ENCODE measurements around the gene NFATC3.
A peak's percentile ranks its signal among the peaks of the same experiment; 100 is the strongest.
"Not testable (repeated sequence)": the region's sequence is repeated elsewhere in the genome, so short reads cannot be mapped to it uniquely, and the experiment has no call there.

The NFATC3 gene

DNA sequence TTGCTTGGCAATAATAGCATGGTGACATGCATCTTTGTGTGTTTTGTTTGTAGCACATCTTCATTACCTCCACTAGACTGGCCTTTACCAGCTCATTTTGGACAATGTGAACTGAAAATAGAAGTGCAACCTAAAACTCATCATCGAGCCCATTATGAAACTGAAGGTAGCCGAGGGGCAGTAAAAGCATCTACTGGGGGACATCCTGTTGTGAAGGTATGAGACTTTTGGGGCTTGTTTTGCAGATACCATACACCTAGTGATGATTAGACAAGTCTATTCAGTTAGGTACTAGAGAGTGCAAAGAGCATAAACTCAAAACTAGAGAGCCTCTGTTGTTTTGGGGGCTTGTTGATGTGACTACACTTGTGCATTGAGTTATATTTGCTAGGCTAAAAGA is 41.2 kb downstream of the NFATC3 start:
- no peak for DNase-seq

DNA sequence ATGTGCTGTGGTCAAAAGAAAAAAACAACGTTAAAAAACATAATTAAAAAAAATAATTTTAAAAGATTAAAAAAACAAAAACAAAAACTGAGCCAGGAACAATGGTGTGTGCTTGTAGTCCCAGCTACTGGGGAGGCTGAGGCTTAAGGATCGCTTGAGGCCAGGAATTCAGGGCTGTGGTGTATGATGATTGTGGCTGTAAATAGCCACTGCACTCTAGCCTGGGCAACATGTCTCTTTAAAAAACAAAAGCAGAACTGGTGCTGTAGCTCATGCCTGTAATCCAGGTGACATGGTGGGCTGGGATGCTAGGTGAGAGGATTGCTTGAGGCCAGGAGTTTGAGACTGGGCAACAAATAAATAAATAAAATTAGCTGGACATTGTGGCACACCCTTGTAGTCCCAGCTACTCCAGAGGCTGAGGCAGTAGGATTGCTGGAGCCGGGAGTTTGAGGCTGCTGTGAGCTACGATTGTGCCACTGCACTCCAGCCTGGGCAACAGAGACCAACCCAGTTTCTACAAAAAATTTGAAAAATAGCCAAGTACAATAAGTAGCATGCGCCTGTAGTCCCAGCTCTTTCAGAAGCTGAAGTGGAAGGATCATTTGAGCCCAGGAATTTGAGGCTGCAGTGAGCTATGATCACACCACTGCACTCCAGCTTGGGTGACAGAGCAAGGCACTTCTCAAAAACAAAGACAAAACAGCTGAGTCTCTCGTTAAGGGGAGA is 43.6 kb downstream of the NFATC3 start:
- no peak for DNase-seq

DNA sequence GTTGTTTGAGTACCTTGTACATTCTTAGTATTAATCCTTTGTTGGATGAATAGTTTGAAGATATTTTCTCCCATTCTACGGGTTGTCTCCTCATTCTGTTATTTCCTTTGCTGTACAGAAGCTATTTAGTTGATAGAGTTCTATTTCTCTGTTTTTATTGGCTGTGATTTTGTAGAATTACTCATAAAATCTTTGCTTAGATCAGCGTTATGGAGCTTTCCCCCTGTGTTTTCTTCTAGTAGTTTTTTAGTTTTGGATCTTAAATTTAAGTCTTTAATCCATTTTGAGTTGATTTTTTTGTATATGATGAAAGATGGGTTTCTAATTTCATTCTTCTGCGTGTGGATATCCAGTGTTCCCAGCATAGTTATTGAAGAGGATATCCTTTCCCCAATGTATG is 45.4 kb downstream of the NFATC3 start:
- DNase-seq, result no peak

DNA sequence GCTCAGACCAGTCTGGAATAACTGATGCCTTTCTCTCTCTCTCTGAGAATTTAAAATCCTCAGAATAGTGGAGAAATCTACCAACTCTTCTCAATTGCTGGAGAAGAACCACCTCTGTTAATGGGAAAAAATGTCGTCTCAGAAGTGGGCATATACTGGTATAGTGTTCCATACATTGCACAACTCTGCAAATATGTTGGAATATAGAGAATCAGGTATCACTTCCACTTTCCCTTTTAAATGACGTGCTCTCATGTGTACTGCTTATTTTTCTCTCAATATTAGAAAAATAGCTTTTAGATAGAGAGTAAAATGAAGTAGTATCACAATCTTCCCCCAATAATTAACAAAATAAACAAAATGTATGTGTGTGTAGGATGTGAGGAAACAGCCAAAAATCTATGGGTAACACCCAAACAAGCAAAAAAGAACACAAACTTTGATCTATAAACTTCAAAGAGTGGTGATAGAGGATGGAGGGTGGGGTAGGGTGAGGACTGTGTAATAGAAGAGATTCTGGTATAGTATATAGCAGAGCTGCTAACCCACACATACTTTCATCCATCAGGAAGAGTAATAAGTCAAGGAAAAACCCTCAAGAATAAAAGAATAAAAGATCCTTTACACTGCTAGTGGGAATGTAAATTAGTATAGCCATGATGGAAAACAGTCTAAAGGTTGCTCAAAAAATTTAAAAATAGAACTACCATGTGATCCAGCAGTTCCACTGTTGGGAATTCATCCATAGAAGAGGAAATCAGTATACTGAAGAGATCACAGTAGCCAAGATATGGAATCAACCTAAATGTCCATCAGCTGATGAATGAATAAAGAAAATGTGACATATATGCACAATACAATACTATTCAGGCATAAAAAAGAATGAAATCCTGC is 46.9 kb downstream of the NFATC3 start:
- DNase-seq, result no peak

DNA sequence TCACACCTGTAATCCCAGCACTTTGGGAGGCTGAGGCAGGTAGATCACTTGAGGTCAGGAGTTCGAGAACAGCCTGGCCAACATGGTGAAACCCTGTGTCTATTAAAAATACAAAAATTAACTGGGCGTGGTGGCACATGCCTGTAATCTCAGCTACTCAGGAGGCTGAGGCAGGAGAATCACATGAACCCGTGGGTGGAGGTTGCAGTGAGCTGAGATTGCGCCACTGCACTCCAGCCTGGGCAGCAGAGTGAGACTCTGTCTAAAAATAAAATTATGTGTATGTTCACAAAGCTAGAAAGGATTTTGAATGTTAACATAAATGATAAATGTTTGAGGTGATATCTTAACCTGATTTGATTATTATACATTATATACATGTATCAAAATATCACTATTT is 47.8 kb downstream of the NFATC3 start:
- DNase-seq, result not testable (repeated sequence)

DNA sequence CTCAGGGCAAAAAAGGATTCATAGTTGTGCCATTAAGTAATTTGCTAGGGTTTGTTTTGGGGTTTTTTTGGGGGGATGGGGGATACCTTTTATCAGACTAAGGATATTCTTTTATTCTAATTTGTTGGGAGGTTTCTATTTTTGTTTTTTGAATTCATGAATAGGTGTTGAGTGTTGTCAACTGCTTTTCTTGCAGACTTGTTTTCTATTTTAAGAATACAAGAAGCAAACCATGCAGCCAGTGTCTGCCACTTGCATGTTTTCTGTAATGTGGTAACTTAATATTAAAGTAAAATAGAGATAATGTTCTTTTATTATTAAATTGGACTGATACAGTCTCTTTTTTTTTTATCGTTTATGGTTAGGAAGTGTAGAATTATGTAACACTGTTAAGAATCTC is 49.5 kb downstream of the NFATC3 start:
- no peak for DNase-seq

DNA sequence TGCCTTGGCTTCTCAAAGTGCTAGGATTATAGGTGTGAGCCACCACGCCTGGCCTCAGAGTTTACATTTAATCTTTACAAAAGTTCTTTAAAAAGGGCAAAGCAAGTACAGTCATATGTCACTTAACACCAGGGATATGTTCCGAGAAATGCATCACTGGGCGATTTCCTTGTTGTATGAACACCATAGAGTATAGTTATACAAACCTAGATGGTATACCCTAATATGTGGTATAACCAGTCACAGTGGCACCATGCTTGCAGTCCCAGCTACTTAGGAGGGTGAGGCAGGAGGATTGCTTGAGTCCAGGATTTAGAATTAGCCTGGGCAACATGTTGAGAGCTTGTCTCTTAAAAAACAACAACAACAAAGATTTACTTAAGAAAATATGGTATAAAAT is 51.3 kb downstream of the NFATC3 start:
- no peak for DNase-seq

DNA sequence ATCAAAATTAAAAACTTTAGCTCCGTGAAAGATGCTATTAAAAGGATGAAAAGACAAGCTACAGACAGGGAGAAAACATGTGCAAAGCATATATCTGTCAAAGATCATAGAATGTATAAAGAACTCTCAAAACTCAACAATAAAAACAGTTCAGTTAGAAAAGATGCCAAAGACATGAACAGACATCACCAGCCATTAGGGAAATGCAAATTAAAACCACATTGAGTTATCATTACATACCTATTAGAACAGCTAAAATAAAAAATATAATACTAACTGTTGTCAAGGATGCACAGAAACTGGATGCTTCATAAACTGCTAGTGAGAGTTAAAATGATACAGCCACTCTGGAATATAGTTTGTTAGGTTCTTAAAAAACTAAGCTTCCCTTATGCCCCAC is 58.8 kb downstream of the NFATC3 start:
- no peak for DNase-seq

DNA sequence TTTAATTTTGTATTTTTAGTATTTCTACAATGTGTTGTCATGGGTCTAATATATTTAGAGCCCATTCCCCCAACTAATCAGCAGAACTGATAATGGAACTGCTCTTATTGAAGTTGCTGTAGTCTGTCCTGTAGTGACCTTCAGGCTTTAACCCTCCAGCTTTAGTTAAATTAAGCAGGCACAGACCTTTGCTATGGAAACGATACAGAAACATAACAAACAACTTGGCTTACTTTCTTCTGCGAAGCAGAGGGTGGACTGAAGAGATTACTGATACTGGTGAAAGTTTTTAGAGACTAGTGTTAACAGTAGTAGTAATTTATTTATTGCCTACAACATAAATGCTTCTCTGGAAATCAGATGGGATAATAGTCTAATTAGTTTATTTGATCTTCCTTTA is 61.4 kb downstream of the NFATC3 start:
- no peak for DNase-seq

DNA sequence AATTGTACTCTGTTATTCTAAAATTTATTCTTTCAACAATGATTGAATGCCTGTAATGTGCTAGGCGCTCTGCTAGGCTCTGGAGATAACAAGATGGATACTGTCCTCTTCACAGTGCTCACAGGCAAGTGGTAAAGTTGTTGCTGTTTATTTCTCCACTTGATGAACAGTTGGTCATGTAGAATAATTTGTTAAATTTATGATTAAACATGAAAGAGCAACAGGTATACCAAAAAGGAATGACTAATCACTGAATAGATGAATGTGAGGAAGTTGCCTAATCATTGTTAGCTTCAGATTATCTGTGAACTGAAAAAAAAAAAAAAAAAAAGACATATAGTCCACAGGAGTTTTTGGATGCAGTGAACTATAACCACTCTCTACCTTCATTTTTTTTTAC is 62.3 kb downstream of the NFATC3 start:
- no peak for DNase-seq

DNA sequence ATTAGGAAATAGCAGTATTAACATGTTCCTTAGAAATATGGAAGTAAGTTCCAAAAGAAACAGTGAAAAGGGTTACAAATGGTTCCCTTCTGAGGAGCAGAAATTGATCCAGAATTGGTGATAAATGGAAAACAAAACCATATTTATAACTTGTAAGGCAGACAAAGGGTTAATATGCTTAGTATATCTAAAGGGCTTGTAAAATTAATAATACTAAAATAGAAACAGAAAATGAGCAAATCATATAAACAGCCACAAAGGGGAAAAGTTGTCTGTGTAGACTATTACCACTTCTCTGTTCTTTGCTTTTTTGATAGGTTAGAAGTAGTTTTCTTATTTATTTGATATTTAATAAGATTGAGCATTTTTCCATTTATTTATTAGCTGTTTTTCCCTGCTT is 64.4 kb downstream of the NFATC3 start:
- DNase-seq, result no peak

DNA sequence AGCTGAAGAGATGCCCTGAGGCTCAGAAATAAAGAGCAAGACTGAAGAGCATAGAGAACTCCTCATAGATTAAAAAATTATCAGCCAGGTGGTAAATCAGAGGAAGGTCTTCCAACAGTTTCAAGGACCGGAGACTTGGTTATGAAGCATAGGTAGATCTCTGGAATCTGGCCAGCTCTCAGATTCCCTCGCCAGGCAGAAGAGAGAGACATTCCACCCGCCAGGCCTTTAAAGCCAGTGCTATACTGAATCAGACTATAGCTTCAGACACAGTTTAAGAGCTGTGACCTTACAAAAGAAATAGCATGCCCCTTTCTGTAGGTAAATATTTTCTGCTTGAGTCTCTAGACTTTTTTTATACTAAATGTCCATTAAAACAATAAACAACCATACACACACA is 70.3 kb downstream of the NFATC3 start:
- peak; percentile 2 for DNase-seq

DNA sequence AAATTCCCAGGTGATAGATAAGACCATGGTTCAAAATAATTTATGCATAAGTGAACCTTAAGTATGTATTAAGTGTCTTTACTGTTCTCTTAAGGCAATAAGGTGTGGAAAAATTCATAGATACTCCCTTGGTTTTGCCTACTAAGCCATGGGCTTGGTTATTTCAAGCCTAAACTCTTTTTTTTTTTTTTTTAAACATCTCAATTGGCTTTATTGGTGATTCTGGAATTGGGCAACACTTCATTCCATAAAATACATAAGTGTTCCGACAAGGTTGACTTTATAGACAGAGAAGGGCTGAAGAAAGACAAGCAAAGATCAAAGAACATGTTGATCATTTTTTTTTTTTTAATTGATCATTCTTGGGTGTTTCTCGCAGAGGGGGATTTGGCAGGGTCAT is 77.2 kb downstream of the NFATC3 start:
- DNase-seq, result no peak

DNA sequence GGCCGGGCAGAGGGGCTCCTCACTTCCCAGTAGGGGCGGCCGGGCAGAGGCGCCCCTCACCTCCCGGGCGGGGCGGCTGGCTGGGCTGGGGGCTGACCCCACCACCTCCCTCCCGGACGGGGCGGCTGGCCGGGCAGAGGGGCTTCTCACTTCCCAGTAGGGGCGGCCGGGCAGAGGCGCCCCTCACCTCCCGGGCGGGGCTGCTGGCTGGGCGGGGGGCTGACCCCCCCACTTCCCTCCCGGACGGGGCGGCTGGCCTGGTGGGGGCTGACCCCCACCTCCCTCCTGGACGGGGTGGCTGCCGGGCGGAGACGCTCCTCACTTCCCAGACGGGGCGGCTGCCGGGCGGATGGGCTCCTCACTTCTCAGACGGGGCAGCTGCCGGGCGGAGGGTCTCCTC is 78.1 kb downstream of the NFATC3 start:
- DNase-seq, result not testable (repeated sequence)

DNA sequence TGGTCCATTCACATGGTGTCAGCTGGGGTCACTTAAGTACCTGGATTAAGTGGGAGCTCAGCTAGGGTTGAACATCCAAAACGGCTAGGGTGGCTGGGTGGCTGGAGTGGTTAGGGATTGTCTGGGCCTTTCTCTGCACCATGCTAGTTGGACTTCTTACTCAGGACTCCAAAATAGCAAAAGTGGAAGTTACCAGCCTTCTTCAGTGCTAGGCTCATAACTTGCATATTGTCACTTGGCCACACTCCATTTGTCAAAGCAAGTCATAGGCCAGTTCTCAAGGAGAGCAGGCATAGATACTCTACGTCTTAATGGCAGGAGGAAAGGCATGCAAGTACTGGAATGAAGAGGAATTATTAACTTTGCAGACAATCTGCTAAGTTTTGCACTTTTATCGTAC is 81.1 kb downstream of the NFATC3 start:
- no peak for DNase-seq

DNA sequence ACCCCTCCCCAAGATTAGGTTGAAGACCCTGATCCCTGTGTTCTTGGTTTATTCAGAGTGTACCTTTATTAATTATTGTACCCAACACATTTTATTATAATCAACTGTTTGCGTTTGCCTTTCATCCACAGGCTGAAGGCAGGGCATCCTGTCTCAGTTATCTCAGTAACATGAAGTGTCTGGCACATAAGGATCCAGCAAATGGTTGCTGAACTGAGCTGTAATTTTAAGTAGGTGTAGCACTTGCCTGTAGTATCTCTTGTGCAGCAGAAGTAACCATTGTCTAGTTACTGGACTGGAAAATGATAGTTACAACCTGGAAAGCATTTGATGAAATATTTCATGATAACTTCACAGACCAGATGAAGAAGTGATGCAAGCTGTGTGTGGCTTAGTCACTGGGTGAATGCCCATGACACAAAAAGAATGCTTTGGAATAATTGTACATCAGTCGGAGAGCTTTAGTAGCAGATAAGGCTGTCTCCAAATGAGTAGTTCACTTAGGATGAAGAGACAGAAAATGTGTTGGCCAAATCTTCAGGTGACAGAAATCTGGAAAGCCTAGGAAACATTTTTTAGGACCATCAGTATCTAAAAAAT is 94.1 kb downstream of the NFATC3 start:
- DNase-seq, result no peak

DNA sequence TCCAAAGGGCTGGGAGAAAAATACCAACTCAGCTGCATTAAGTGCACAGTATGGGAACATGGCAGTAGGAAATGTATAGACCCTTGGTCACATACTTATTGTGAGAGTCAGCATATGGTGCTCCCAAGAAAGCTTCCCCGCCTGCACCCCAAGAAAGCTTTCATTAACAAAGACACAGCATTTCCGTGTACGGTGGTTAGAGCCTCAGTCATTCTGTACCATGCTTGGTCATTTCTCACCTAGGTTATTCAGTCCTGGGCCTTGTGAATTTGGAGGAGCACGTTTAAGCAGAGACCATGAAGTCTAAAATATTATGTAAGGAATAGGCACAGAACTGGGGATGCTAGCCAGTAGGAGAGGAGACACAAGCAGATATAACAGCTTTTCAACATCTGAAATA is 94.7 kb downstream of the NFATC3 start:
- DNase-seq, result no peak

DNA sequence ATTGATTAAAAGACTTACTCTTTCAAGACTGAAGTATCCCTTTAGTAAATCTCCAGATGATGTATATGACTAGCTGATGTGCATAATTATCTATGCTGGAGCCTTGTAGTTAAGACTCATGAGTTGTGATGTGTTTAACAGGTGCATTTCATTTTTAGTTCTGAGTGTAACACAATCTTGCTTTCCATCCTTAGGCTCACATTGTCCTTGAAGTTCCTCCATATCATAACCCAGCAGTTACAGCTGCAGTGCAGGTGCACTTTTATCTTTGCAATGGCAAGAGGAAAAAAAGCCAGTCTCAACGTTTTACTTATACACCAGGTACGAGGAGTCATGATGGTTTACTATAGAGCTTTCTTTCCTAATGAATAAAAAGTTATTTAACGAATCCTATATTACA is 97.9 kb downstream of the NFATC3 start:
- DNase-seq, result no peak

DNA sequence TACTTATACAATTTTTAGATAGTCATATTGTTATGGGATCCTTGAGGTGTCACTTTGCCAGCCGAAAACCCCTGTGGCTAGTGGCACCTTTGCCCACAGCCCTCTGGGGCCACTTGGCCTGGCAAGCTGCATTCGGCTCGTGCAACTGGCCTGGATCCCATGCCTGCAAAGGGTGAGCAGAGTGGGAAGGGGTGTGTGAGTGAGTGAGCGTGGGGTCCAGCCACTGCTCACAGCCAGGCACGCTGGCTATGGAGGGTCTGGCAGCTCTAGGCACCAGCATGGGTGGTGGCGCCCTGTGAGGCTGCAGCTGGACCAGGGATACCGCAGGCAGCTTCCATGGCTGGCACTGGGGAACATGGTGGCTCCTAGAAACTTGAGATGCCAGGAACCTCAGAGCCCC is 101.7 kb downstream of the NFATC3 start:
- no peak for DNase-seq

DNA sequence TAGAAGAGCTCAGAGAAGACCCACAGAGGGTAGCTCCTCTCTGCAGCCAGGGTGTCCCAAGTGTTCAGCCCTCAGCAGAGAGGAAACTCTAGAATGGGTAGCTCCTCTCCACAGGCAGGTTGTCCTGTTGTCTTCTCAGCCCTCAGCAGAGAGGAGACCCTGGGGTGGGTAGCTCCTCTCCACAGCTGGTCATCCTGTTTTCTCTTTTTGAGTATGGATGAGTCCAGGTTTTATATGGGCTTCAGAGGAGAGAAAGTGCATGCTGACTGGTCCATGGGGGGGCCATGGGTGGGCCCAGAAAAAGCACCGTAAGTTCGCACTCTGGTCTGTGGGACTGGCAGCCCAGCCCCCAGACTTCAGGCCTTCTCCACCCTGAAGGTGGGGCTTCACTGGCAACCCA is 102.3 kb downstream of the NFATC3 start:
- DNase-seq, result no peak

DNA sequence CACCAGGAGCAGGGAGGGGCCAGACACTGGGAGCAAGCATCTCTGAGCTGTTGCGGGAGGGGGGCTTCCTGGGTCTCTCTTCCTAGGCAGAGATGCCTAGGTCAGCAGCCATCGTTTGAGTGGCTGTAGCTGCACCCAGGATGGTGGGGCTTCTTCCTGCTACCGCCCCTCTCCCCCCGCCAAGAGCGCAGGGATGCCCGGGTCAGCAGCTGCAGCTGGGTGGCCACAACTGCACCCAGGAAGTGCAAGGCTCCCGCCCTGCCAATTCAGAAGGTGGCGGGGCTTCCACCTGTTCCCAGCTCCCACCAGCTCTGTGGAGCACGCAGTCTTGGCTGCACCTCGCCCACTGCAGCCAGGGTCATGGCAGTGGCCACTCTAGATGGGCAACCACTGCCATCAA is 103.0 kb downstream of the NFATC3 start:
- DNase-seq, result no peak

DNA sequence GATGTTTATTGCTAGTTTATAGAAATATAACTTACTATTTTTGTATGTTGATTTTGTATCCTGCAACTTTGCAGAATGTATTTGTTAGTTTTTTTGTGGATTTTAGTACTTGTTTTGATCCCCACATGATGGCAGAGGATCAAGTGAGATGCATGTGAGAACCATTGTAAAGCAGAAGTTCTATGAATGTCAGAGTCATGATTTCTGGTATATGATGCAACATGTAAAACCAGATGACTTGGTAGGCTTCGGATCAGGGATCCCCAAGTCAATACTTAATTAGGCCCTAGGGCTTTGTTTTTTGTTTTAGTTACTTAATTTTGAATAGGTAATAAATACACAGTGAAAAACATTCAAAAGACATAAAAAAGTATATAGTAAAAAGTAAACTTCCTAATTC is 104.9 kb downstream of the NFATC3 start:
- no peak for DNase-seq

DNA sequence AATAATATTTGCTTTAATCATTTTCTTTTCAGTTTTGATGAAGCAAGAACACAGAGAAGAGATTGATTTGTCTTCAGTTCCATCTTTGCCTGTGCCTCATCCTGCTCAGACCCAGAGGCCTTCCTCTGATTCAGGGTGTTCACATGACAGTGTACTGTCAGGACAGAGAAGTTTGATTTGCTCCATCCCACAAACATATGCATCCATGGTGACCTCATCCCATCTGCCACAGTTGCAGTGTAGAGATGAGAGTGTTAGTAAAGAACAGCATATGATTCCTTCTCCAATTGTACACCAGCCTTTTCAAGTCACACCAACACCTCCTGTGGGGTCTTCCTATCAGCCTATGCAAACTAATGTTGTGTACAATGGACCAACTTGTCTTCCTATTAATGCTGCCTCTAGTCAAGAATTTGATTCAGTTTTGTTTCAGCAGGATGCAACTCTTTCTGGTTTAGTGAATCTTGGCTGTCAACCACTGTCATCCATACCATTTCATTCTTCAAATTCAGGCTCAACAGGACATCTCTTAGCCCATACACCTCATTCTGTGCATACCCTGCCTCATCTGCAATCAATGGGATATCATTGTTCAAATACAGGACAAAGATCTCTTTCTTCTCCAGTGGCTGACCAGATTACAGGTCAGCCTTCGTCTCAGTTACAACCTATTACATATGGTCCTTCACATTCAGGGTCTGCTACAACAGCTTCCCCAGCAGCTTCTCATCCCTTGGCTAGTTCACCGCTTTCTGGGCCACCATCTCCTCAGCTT is 105.8 kb downstream of the NFATC3 start:
- no peak for DNase-seq

Measured in NCI-H1105 treated with DMSO at 0.1 percent for 48 hours (cell line).